H1 (cell line): Measurements from ENCODE around the gene ZNF433. TPM values are rescaled to one million over a fixed set of nuclear protein-coding genes. Genes with fewer than 3 reads are reported as not detected.

Experiments used
- CTCF ChIA-PET: fragments of 300-600 bp; sonication (Branson Sonifier 250); formaldehyde crosslinking; loops from one replicate; lab custom pipeline; 2021; ENCODE audit not compliant: partially characterized antibody; lab: Charles Lee
- POLR2A ChIA-PET: fragments of 300-600 bp; sonication (Branson Sonifier 250); formaldehyde crosslinking; loops from one replicate; lab custom pipeline; 2021; ENCODE audit warnings: inconsistent platforms; ENCODE audit not compliant: partially characterized antibody; lab: Charles Lee
- DNase-seq, 2 experiments: peaks; one replicate each; pipeline versions ENCODE4 v3.0.0 to v3.0.0-alpha.2; 2010 to 2022; ENCODE audit warnings: low spot score in 2 of 2, low read depth in 1 of 2, mixed read lengths in 1 of 2
- FAIRE-seq: peaks from 2 replicates; lab custom pipeline; 2011; peaks lifted over from hg19 to GRCh38; lab: Jason Lieb, UNC
- H2AFZ ChIP-seq: 2 replicates; pipeline ENCODE4 v1.8.1; 2012; ENCODE audit warnings: low read length, inconsistent platforms
- H2AK5ac ChIP-seq: 2 replicates; pipeline ENCODE4 v1.6.1; 2013; ENCODE audit warnings: low read depth, low read length
- H2BK120ac ChIP-seq: replicated peaks from 2 replicates; pipeline ENCODE3; 2013; ENCODE audit warnings: low read depth, low read length, inconsistent platforms
- H2BK12ac ChIP-seq: 2 replicates; pipeline ENCODE4 v1.6.1; 2013; ENCODE audit warnings: low read depth, low read length
- H2BK15ac ChIP-seq: 2 replicates; pipeline ENCODE4 v1.6.1; 2013; ENCODE audit warnings: low read length
- H2BK20ac ChIP-seq: 2 replicates; pipeline ENCODE4 v1.6.1; 2013; ENCODE audit warnings: low read length
- H2BK5ac ChIP-seq: 2 replicates; pipeline ENCODE4 v1.6.1; 2013; ENCODE audit warnings: low read depth, low read length
- H3K14ac ChIP-seq: 2 replicates; pipeline ENCODE4 v1.6.1; 2013; ENCODE audit warnings: inconsistent platforms; ENCODE audit not compliant: insufficient read length
- H3K18ac ChIP-seq: 2 replicates; pipeline ENCODE4 v1.6.1; 2013; ENCODE audit warnings: low read length; ENCODE audit errors: extremely low read depth
- H3K23ac ChIP-seq: 2 replicates; pipeline ENCODE4 v1.6.1; 2013; ENCODE audit warnings: inconsistent platforms; ENCODE audit not compliant: insufficient read length
- H3K23me2 ChIP-seq: 2 replicates; pipeline ENCODE4 v1.6.1; 2013; ENCODE audit warnings: low read depth, low read length
- H3K27ac ChIP-seq: 2 replicates; pipeline ENCODE4 v1.6.1; 2011; ENCODE audit warnings: low read depth, low read length, inconsistent platforms
- H3K27me3 ChIP-seq, 4 experiments: replicated peaks in 1 of 4; 1 replicate in 1 of 4; 2 replicates in 3 of 4; pipeline versions ENCODE4 v1.6.1 to v1.8.1; 2011 to 2013; ENCODE audit warnings: low read length in 3 of 4, mild to moderate bottlenecking in 3 of 4, inconsistent platforms in 2 of 4, mixed read lengths in 2 of 4, moderate library complexity in 1 of 4; ENCODE audit not compliant: control insufficient read depth in 3 of 4, insufficient read depth in 3 of 4; ENCODE audit errors: extremely low read depth in 1 of 4
- H3K36me3 ChIP-seq, 4 experiments: 2 replicates each; pipeline versions ENCODE4 v1.6.1 to v1.8.1; 2011 to 2013; ENCODE audit warnings: mild to moderate bottlenecking in 4 of 4, low read length in 3 of 4, moderate library complexity in 2 of 4, control low read depth in 1 of 4, inconsistent platforms in 1 of 4; ENCODE audit not compliant: insufficient read depth in 4 of 4, control insufficient read depth in 2 of 4
- H3K4ac ChIP-seq: replicated peaks from 2 replicates; pipeline ENCODE3; 2013; ENCODE audit warnings: low read length, low read depth, mixed read lengths, inconsistent platforms; ENCODE audit not compliant: insufficient read length
- H3K4me1 ChIP-seq, 4 experiments: replicated peaks in 1 of 4; 1 replicate in 1 of 4; 2 replicates in 3 of 4; pipeline versions ENCODE4 v1.6.1 to v1.8.1; 2011 to 2013; ENCODE audit warnings: low read length in 3 of 4, inconsistent platforms in 2 of 4, mixed read lengths in 1 of 4; ENCODE audit not compliant: insufficient read depth in 4 of 4, control insufficient read depth in 3 of 4
- H3K4me2 ChIP-seq, 2 experiments: 2 replicates each; pipeline versions ENCODE4 v1.6.1 to v1.8.1; 2011 to 2013; ENCODE audit warnings: low read depth in 2 of 2, low read length in 2 of 2, control low read depth in 1 of 2, inconsistent platforms in 1 of 2, mild to moderate bottlenecking in 1 of 2; ENCODE audit not compliant: insufficient read depth in 1 of 2
- H3K4me3 ChIP-seq, 4 experiments: fragments of 200-600, 300-600 bp in 1 of 4; sonication (generic), shearing (Covaris generic), sonication (Bioruptor Twin) in 1 of 4; 2 replicates each; pipeline versions ENCODE4 v1.5.1 to v1.8.1; 2011 to 2016; ENCODE audit warnings: low read length in 4 of 4, low read depth in 3 of 4, control low read depth in 2 of 4, inconsistent platforms in 2 of 4, mild to moderate bottlenecking in 2 of 4, mixed read lengths in 1 of 4, moderate library complexity in 1 of 4; ENCODE audit not compliant: insufficient read depth in 2 of 4; ENCODE audit errors: extremely low read depth in 1 of 4
- H3K56ac ChIP-seq: replicated peaks from 2 replicates; pipeline ENCODE3; 2013; ENCODE audit warnings: low read depth, mild to moderate bottlenecking, mixed read lengths, low read length, inconsistent platforms; ENCODE audit not compliant: insufficient read length
- H3K79me1 ChIP-seq: 2 replicates; pipeline ENCODE4 v1.6.1; 2013; ENCODE audit warnings: low read depth, low read length, control low read depth
- H3K79me2 ChIP-seq, 2 experiments: 2 replicates each; pipeline versions ENCODE4 v1.6.1 to v1.8.1; 2012 to 2013; ENCODE audit warnings: low read length in 2 of 2, mild to moderate bottlenecking in 2 of 2, inconsistent platforms in 1 of 2; ENCODE audit not compliant: insufficient read depth in 2 of 2, control insufficient read depth in 1 of 2
- H3K9ac ChIP-seq, 4 experiments: replicated peaks in 1 of 4; 1 replicate in 1 of 4; 2 replicates in 3 of 4; pipeline versions ENCODE4 v1.6.1 to v1.8.1; 2011 to 2013; ENCODE audit warnings: low read depth in 3 of 4, low read length in 3 of 4, control low read depth in 2 of 4, mild to moderate bottlenecking in 2 of 4, moderate library complexity in 2 of 4, inconsistent platforms in 1 of 4; ENCODE audit errors: extremely low read depth in 1 of 4
- H3K9me3 ChIP-seq, 2 experiments: 2 replicates each; pipeline versions ENCODE4 v1.6.1 to v1.8.1; 2012 to 2013; ENCODE audit warnings: mild to moderate bottlenecking in 2 of 2, moderate library complexity in 2 of 2, control low read depth in 1 of 2, inconsistent platforms in 1 of 2, low read depth in 1 of 2, low read length in 1 of 2, mixed read lengths in 1 of 2; ENCODE audit not compliant: insufficient read depth in 2 of 2
- H4K20me1 ChIP-seq, 2 experiments: replicated peaks in 1 of 2; 2 replicates each; pipeline versions ENCODE3 to v1.8.1; 2011 to 2013; ENCODE audit warnings: inconsistent platforms in 2 of 2, low read length in 2 of 2, mild to moderate bottlenecking in 1 of 2; ENCODE audit not compliant: insufficient read depth in 2 of 2, control insufficient read depth in 1 of 2
- H4K5ac ChIP-seq: 2 replicates; pipeline ENCODE4 v1.6.1; 2013; ENCODE audit warnings: low read length, low read depth, mixed read lengths, inconsistent platforms; ENCODE audit not compliant: insufficient read length
- H4K8ac ChIP-seq: 2 replicates; pipeline ENCODE4 v1.8.0; 2013; ENCODE audit warnings: mild to moderate bottlenecking, moderate library complexity, low read length, inconsistent platforms; ENCODE audit not compliant: insufficient read depth; ENCODE audit errors: extremely low read depth
- H4K91ac ChIP-seq: replicated peaks from 2 replicates; pipeline ENCODE3; 2013; ENCODE audit warnings: low read length, mixed read lengths, inconsistent platforms; ENCODE audit not compliant: insufficient read length
- GABPA ChIP-seq: IDR thresholded peaks from 2 replicates; pipeline ENCODE4 v1.6.1; 2011; ENCODE audit warnings: mild to moderate bottlenecking, low read length, moderate library complexity, borderline replicate concordance; ENCODE audit not compliant: insufficient read depth
- WGBS, 2 experiments: shearing (Covaris generic) in 1 of 2; methylation state at CpG; one replicate each; pipeline versions ENCODE4 v1.1.6 to v1.1.7; 2013 to 2015; ENCODE audit warnings: low lambda C conversion rate in 2 of 2, mixed read lengths in 2 of 2, inconsistent platforms in 1 of 2, low coverage in 1 of 2, missing lambda C conversion rate in 1 of 2; ENCODE audit not compliant: insufficient replicate concordance in 2 of 2, insufficient coverage in 1 of 2, insufficient read length in 1 of 2; ENCODE audit errors: extremely low coverage in 1 of 2, missing lambda C conversion rate in 1 of 2; 5-methylcytosine and 5-hydroxymethylcytosine counted together
- polyA plus RNA-seq, 7 experiments: library from polyadenylated mRNA; depleted of rRNA in 3 of 7; stranded (reverse) in 5 of 7; unstranded in 2 of 7; fragments of >200 nt in 5 of 7; fragments of 200-250 nt in 2 of 7; gene quantifications; 1 replicate in 5 of 7; 2 replicates in 1 of 7; 4 replicates in 1 of 7; pipeline versions ENCODE4 v1.2.1 to v1.2.3, GENCODE V29; 2011 to 2013; ENCODE audit warnings: missing spikeins in 2 of 7, mixed read lengths in 2 of 7
- total RNA-seq: library from RNA; stranded (reverse); fragmentation: NEBNext Ultra II Directional; extraction: Animal tissue kit (Norgen Biotek cat#: 25700); gene quantifications from 2 replicates; pipeline ENCODE4 v1.2.1, GENCODE V29; 2021

Gene ZNF433
- total and polyA plus RNA-seq, 2 of the 8 experiments (the other 6 are each of a cell fraction or from before 2014, with no cell fraction given): 0.68 to 1.8 TPM

GRCh38 chr19:12034198-12034597, 1.3 kb downstream of the ZNF433 start:
- no peak overlapping the region for H2BK15ac ChIP-seq
- H3K4me3 ChIP-seq: peak overlapping the region in 1 of 4 experiments; percentile 80; a peak in 2 of 8 replicates
- peak overlapping the region; percentile 77 to 90; a peak in 2 of 4 replicates for H3K4me2 ChIP-seq
- H3K27me3 ChIP-seq: peaks cover 0 to 7% (median 2%) of the 10 kb centered on the region in 4 experiments; a peak in 3 of 7 replicates
- H3K4ac ChIP-seq: no peak overlapping the region
- DNase-seq: no peak
- no peak overlapping the region for H3K18ac ChIP-seq
- H4K91ac ChIP-seq: no peak overlapping the region
- H2AFZ ChIP-seq: no peak overlapping the region
- CTCF ChIA-PET: interaction anchor here (0.8 to 3.8 kb wide), 5 partner anchors 18 to 111 kb away, joined by 3 to 14 read pairs (median 5); partner anchors contain the start of gene ZNF878
- no peaks in the 10 kb centered on the region for H3K79me1 ChIP-seq
- H3K23me2 ChIP-seq: peaks cover 6% of the 10 kb centered on the region
- H4K20me1 ChIP-seq: no peaks in the 10 kb centered on the region
- H2BK12ac ChIP-seq: no peak overlapping the region
- TF ChIP-seq GABPA: no peak
- TF ChIP-seq, all 59 proteins: peak for 0
- Histone ChIP-seq H4K5ac (no peak overlapping the region), H3K56ac (no peak overlapping the region), H2AK5ac (no peak overlapping the region), H2BK120ac (no peak overlapping the region), H3K9me3 (no peaks in the 10 kb centered on the region; a peak in 2 of 4 replicates), H3K27ac (no peak overlapping the region), H2BK20ac (no peak overlapping the region), H3K4me1 (peaks cover 0 to 4% (median 2%) of the 10 kb centered on the region in 4 experiments; a peak in 3 of 7 replicates), H3K23ac (no peak overlapping the region), H3K36me3 (peaks cover 0 to 1% (median 0%) of the 10 kb centered on the region in 4 experiments; a peak in 1 of 8 replicates), H2BK5ac (no peak overlapping the region), H3K14ac (no peak overlapping the region), H3K79me2 (no peaks in the 10 kb centered on the region), H4K8ac (no peak overlapping the region), H3K9ac (no peak overlapping the region; a peak in 1 of 7 replicates)
- no peak for FAIRE-seq
- WGBS, 2 experiments: 86% methylated on average over 2 of the region's 2 CpGs; no CpG with 5 or more reads in 1 of the 2 experiments
- POLR2A ChIA-PET: interaction anchor here (0.7 to 3.9 kb wide), 12 partner anchors 9 to 147 kb away, joined by 3 to 58 read pairs (median 4); partner anchors contain the start of genes ZNF625, ZNF69, ZNF700 and ZNF878
